ENCODE results near the gene ARL4C. TPM values are rescaled to one million over a fixed set of nuclear protein-coding genes. Genes with fewer than 3 reads are reported as not detected.
A peak's percentile ranks its signal among the peaks of the same experiment; 100 is the strongest.

ARL4C gene
- total RNA-seq, 4 donors from 2014 or later: 4.5 to 23.9 (median 5.9) TPM

DNA sequence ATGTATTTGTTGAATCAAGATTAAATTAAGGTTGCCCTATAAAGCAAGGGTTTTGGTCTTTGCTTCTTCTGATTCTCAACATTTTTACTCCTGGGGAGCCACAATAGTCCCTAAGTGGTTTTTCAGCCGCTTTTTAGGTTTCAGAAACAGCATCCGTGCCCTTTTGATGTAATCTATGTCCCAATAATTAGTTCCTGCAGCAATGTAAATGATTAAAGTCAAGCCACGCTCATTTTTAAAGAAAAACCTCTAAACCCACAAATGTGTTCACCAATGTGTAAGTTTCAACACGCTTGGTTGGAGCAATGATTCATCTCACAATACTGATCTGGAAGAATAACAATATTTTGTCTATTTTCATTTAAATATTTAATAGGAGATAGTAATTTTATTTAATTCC is 5.6 kb downstream of the ARL4C start:
- no peak for DNase-seq
- Histone ChIP-seq H3K4me1 (peaks cover 0 to 10% (median 4%) of the 10 kb centered on the region in 4 donors), H3K27ac (peak overlapping the region; percentile 15 to 94 (median 56)), H3K4me3 (no peak overlapping the region), H3K27me3 (no peaks in the 10 kb centered on the region), H3K9me3 (no peaks in the 10 kb centered on the region), H3K36me3 (no peaks in the 10 kb centered on the region)
- TF ChIP-seq, protein P1, sequence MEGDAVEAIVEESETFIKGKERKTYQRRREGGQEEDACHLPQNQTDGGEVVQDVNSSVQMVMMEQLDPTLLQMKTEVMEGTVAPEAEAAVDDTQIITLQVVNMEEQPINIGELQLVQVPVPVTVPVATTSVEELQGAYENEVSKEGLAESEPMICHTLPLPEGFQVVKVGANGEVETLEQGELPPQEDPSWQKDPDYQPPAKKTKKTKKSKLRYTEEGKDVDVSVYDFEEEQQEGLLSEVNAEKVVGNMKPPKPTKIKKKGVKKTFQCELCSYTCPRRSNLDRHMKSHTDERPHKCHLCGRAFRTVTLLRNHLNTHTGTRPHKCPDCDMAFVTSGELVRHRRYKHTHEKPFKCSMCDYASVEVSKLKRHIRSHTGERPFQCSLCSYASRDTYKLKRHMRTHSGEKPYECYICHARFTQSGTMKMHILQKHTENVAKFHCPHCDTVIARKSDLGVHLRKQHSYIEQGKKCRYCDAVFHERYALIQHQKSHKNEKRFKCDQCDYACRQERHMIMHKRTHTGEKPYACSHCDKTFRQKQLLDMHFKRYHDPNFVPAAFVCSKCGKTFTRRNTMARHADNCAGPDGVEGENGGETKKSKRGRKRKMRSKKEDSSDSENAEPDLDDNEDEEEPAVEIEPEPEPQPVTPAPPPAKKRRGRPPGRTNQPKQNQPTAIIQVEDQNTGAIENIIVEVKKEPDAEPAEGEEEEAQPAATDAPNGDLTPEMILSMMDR (IDR thresholded peaks at IDR 0.05): no peak
- TF ChIP-seq POLR2A (IDR thresholded peaks at IDR 0.05): no peak

DNA sequence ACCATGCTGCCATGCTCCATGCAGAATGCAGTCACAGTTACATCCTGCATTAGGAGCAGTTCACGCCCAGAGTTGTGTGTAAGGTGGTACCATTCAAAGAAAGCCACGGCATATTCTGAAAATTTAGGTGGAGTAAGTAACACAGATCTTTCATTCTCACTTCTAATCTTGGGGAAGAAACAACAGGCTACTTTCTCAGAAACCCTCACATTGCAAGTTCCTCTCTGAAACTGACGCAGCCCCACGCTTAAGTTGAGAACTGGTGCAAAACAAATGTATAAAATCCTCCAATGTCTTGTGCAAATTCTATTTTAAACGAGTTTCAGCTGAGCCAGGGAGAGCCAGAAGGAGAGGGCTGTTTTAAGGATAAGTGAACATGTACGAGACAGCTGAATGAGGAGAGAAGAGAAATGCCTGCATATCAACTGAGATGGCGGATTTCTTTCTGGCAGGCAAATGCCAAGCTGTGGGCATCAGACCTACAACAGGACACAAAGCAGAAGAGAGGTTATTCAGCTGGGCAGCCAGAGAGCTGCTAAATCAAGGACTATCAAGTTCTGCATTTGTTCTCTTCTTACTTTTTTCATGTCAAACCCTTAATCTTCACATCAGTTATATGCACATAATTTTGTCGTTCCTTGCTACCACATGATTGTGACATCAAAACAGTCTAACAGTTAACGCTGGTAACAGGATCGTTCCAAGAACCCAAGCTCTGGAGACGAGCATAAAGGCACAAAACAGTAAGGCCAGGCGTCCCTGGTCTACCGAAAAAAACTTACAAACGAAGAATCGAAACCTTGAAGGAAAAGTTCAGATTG is 6.4 kb downstream of the ARL4C start:
- peak overlapping the region; percentile 15 to 94 (median 56) for H3K27ac ChIP-seq

GRCh38 chr2:234488913-234489451 is 7.9 kb downstream of the ARL4C start:
- Histone ChIP-seq H3K36me3 (no peaks in the 10 kb centered on the region), H3K27me3 (no peaks in the 10 kb centered on the region), H3K4me1 (peaks cover 0 to 5% (median 0%) of the 10 kb centered on the region in 4 donors), H3K9me3 (no peaks in the 10 kb centered on the region), H3K4me3 (no peak overlapping the region), H3K27ac (peak overlapping the region in 2 of 4 donors; percentile 53 to 94)
- peak in 2 of 3 donors; percentile 59 to 83 for DNase-seq
- TF ChIP-seq, protein P1 (IDR thresholded peaks at IDR 0.05): no peak
- peak in 1 of 2 donors; percentile 17 for TF ChIP-seq POLR2A (IDR thresholded peaks at IDR 0.05)

More for the DNA sequence above, 6.4 kb downstream of the ARL4C start:
- Histone ChIP-seq H3K9me3 (no peaks in the 10 kb centered on the region), H3K4me1 (peaks cover 0 to 6% (median 2%) of the 10 kb centered on the region in 4 donors), H3K27me3 (no peaks in the 10 kb centered on the region), H3K36me3 (no peaks in the 10 kb centered on the region), H3K4me3 (no peak overlapping the region)
- DNase-seq: no peak
- TF ChIP-seq, protein P1 (IDR thresholded peaks at IDR 0.05): no peak
- TF ChIP-seq POLR2A (IDR thresholded peaks at IDR 0.05): no peak

DNA sequence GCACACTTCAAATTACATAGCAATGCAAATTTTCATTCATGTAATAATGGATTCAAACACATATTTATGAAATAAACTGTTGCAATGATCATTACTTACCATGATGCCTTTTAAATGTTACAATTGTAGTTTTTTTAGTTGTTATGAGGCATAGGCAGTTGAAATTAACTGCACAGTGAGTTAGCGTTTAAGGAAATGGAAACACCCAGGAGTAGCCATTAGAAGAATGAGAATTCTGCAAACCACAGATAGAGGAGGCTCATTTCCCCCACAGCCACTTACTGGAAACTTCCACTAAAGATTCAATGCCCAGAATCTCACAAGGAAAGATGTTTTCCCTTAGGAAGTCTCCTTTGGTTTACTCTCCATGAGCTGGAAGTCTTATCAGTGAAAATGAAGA is 8.4 kb downstream of the ARL4C start:
- no peak overlapping the region for H3K4me3 ChIP-seq
- no peaks in the 10 kb centered on the region for H3K36me3 ChIP-seq
- peak overlapping the region in 2 of 4 donors; percentile 53 to 94 for H3K27ac ChIP-seq
- no peaks in the 10 kb centered on the region for H3K27me3 ChIP-seq
- TF ChIP-seq POLR2A (IDR thresholded peaks at IDR 0.05): no peak
- TF ChIP-seq, protein P1 (IDR thresholded peaks at IDR 0.05): no peak
- H3K9me3 ChIP-seq: no peaks in the 10 kb centered on the region
- H3K4me1 ChIP-seq: peaks cover 0 to 8% (median 2%) of the 10 kb centered on the region in 4 donors
- DNase-seq: no peak

DNA sequence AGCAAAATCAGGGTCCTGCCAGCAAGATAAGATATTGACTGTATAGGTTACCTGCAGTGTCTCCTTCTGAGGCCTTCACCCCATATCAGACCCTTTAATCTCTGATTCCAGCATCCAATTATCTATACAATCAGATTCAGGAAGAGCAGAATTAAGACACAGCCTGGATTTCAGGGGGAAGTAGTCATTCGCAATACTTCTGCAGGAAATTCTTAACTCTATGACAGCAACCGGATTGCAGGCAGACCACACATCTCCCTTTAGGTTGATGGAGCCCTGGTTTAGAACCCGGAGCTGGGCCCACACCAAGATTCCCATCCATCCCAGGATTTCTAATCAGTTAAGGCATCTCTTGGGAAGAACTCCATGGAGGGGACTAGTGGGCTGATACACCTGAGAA is 9.5 kb downstream of the ARL4C start:
- peaks cover 0 to 8% (median 4%) of the 10 kb centered on the region in 4 donors for H3K4me1 ChIP-seq

More for the DNA sequence above, 9.5 kb downstream of the ARL4C start:
- Histone ChIP-seq H3K27me3 (no peaks in the 10 kb centered on the region), H3K4me3 (no peak overlapping the region), H3K27ac (peak overlapping the region in 1 of 4 donors; percentile 11), H3K36me3 (no peaks in the 10 kb centered on the region), H3K9me3 (no peaks in the 10 kb centered on the region)
- TF ChIP-seq, protein P1 (IDR thresholded peaks at IDR 0.05): no peak
- no peak for TF ChIP-seq POLR2A (IDR thresholded peaks at IDR 0.05)
- DNase-seq: no peak
